Heart left ventricle (tissue), 16 donors: ENCODE measurements around the gene NOC2L. TPM values are rescaled to one million over a fixed set of nuclear protein-coding genes. Genes with fewer than 3 reads are reported as not detected.

Source experiments
- ATAC-seq, 4 donors: fragments of 200-7000 bp; cut with Tn5 transposase; one replicate each; pipeline ENCODE4 v1.9.1; 2020 to 2022; ENCODE audit warnings: moderate library complexity in 4 of 4, mild to moderate bottlenecking in 3 of 4, moderate number of reproducible peaks in 1 of 4
- DNase-seq, 5 donors: peaks; one replicate each; pipeline ENCODE4 v3.0.0-alpha.2; 2020
- H3K27ac ChIP-seq, 12 donors: fragments of 200-600 bp; sonication (generic) in 4 of 12; one replicate each; pipeline versions ENCODE4 v1.5.0 to v1.8.0; 2016 to 2022; ENCODE audit warnings: mild to moderate bottlenecking in 2 of 12
- H3K27me3 ChIP-seq, 9 donors: fragments of 200-600 bp; sonication (generic) in 2 of 9; one replicate each; pipeline versions ENCODE4 v1.5.1 to v1.8.0; 2016 to 2022; ENCODE audit warnings: mild to moderate bottlenecking in 3 of 9
- H3K36me3 ChIP-seq, 9 donors: fragments of 200-600 bp; sonication (generic) in 2 of 9; one replicate each; pipeline versions ENCODE4 v1.5.0 to v1.8.0; 2018 to 2022; ENCODE audit warnings: mild to moderate bottlenecking in 2 of 9
- H3K4me1 ChIP-seq, 12 donors: fragments of 200-600 bp; sonication (generic) in 4 of 12; one replicate each; pipeline versions ENCODE4 v1.5.0 to v1.8.0; 2016 to 2022; ENCODE audit warnings: mild to moderate bottlenecking in 3 of 12
- H3K4me3 ChIP-seq, 12 donors: fragments of 200-600 bp; sonication (generic) in 4 of 12; one replicate each; pipeline versions ENCODE4 v1.5.0 to v1.8.0; 2017 to 2022; ENCODE audit warnings: mild to moderate bottlenecking in 9 of 12, moderate library complexity in 4 of 12
- H3K9me3 ChIP-seq, 12 donors: fragments of 200-600 bp; sonication (generic) in 4 of 12; one replicate each; pipeline versions ENCODE4 v1.5.0 to v1.8.0; 2016 to 2022; ENCODE audit warnings: mild to moderate bottlenecking in 1 of 12
- CTCF ChIP-seq, 12 donors: fragments of 200-600 bp; sonication (generic) in 4 of 12; IDR thresholded peaks; one replicate each; pipeline versions ENCODE4 v1.5.0 to v1.8.0; 2018 to 2022; ENCODE audit warnings: antibody characterized with exemption in 12 of 12, mild to moderate bottlenecking in 5 of 12
- POLR2A ChIP-seq, 2 donors: fragments of 450-650 bp; IDR thresholded peaks; one replicate each; pipeline ENCODE4 v1.6.1; 2017; ENCODE audit warnings: antibody characterized with exemption in 2 of 2, mild to moderate bottlenecking in 2 of 2, moderate library complexity in 2 of 2
- WGBS, 4 donors: extraction: QIAGEN DNeasy Blood & Tissue Kit in 2 of 4; methylation state at CpG; one replicate each; pipeline versions ENCODE4 v1.1.5 to v1.1.7; 2013 to 2018; 5-methylcytosine and 5-hydroxymethylcytosine counted together
- intact Hi-C, 10 donors: fragments of 100-400 bp; cut with DNase I; formaldehyde crosslinking; loops; one replicate each; pipeline versions ENCODE4 v1.11.1 to v1.14.2; 2022
- polyA plus RNA-seq, 2 donors: library from polyadenylated mRNA; stranded (reverse); fragments of 200-250 nt; gene quantifications; one replicate each; pipeline ENCODE4 v1.2.3, GENCODE V29; 2013
- total RNA-seq, 9 donors: library from RNA; depleted of rRNA in 2 of 9; stranded (reverse); fragments of >200 nt in 2 of 9; fragmentation: NEBNext Ultra II Directional in 3 of 9; extraction: Animal tissue kit (Norgen Biotek cat#: 25700) in 3 of 9; gene quantifications; one replicate each; pipeline versions ENCODE4 v1.1.0 to v1.2.4, GENCODE V29; 2016 to 2023
- donor health status: ischemic (EF 13 %, LVEDD 7.1; RV severe dilation, severe dysfunction).
- donor health status: healthy with polysubstance abuse.
- donor health status: DM: no; HTN: yes; CAD: no.
- donor health status: DM: no; HTN: no; CAD: no.
- donor health status: ischemic (EF 25% LVEDD 6.9; RV normal size, moderate dysfunction).
- donor health status: ischemic (EF 25% LVEDD 5.7; RV mildly dilated, moderate dysfunction).
- donor health status: healthy.
- donor health status: DM: yes; HTN: yes; CAD: no.
- donor health status: ischemic (EF 35%, LVEDD 5.7; RV mildly dilated, moderate dysfunction).
- donor health status: nonischemic (EF 11% LVEDD 7.7; RV severe dilation, severe dysfunction).
- donor health status: DM: yes; HTN: yes; CAD: no.
- donor health status: PGD.
- donor health status: ischemic (EF 29% LVEDD 5.4; RV normal size, mild dysfunction).
- donor health status: nonischemic (EF 23%, LVEDD 6.1; RV moderate dilation, normal function).

NOC2L gene
- total and polyA plus RNA-seq, 11 donors, result 36.0 to 85.3 (median 44.0) TPM

DNA sequence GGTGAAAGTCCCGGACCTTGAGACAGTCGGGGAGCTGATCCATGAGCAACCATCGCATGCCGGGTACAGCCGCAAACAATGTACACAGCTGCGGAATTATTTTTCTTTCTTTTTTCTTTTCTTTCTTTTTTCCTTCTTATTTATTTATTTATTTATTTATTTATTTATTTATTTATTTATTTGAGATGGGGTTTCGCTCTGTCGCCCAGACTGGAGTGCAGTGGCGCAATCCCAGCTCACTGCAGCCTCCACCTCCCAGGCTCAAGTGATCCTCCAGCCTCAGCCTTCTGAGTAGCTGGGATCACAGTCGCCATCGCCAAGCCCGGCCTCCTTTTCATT is 25.4 kb upstream of the NOC2L start:
- H3K4me3 ChIP-seq, result peak overlapping the region in 6 of 12 donors; percentile 10 to 45 (median 28)
- DNase-seq (no peak), ATAC-seq (no peak)
- H3K36me3 ChIP-seq, result no peaks in the 10 kb centered on the region
- 51 to 61% (median 59%) methylated on average over 12 of the region's 12 CpGs for WGBS, 4 donors
- peaks cover 0 to 11% (median 0%) of the 10 kb centered on the region in 9 donors for H3K27me3 ChIP-seq
- peak overlapping the region in 1 of 12 donors; percentile 98 for H3K27ac ChIP-seq
- TF ChIP-seq POLR2A (IDR thresholded peaks at IDR 0.05) (no peak), CTCF (IDR thresholded peaks at IDR 0.05) (peak in 6 of 12 donors; percentile 4 to 46 (median 28))
- intact Hi-C loops, result loop anchor here in 7 of 10 donors (1.0 to 10.0 kb wide), 5 partner anchors 78 to 310 kb away; no protein-coding TSS in a partner anchor
- H3K9me3 ChIP-seq, result no peaks in the 10 kb centered on the region
- H3K4me1 ChIP-seq, result peaks cover 0 to 33% (median 2%) of the 10 kb centered on the region in 12 donors

DNA sequence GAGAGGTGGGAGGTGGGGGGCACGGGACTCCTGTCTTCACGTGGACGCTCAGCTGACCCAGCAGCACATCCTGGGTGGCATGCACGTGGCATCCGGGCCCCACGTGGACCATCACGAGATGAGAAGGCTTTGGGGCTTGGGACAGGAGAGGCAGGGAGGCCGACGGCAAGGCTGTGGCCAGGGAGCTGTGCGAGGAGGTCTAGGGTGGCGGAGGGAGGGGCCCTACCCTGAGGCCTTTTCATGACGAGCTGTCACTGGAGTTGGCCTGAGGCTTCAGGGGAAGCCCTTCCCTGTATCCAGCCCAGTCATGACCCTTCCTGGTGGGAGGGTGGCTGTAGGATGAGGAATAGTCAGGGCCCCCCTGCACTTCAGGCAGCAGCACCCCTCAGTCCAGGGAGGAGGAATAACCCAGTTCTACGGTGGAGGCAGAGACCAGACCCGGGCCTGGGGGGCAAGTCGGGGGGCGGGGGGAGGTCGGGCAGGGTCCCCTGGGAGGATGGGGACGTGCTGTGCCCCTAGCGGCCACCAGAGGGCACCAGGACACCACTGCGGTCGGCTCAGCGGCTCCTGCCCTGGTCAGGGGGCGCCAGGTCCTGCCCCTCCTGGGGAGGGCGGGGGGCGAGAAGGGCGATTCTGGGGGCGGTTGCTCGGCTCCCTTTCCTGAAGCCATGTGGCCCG is 24.9 kb upstream of the NOC2L start:
- H3K36me3 ChIP-seq, result peaks cover 0 to 1% (median 0%) of the 10 kb centered on the region in 9 donors
- H3K27me3 ChIP-seq, result peaks cover 0 to 12% (median 0%) of the 10 kb centered on the region in 9 donors
- ATAC-seq, result no peak
- intact Hi-C loops, result loop anchor here in 7 of 10 donors (1.0 to 10.0 kb wide), 6 partner anchors 17 to 311 kb away; partner anchors contain the start of gene HES4 (in 1 of the 7)
- 19 to 43% (median 27%) methylated on average over 14 to 29 of the region's 29 CpGs for WGBS, 4 donors
- peak overlapping the region in 3 of 12 donors; percentile 13 to 98 (median 19) for H3K27ac ChIP-seq
- H3K9me3 ChIP-seq, result no peaks in the 10 kb centered on the region
- DNase-seq, result peak; percentile 44 to 75 (median 60)
- peak overlapping the region in 6 of 12 donors; percentile 10 to 45 (median 28) for H3K4me3 ChIP-seq
- H3K4me1 ChIP-seq, result peaks cover 0 to 34% (median 2%) of the 10 kb centered on the region in 12 donors
- TF ChIP-seq POLR2A (IDR thresholded peaks at IDR 0.05) (no peak), CTCF (IDR thresholded peaks at IDR 0.05) (peak; percentile 87 to 98 (median 92))

DNA sequence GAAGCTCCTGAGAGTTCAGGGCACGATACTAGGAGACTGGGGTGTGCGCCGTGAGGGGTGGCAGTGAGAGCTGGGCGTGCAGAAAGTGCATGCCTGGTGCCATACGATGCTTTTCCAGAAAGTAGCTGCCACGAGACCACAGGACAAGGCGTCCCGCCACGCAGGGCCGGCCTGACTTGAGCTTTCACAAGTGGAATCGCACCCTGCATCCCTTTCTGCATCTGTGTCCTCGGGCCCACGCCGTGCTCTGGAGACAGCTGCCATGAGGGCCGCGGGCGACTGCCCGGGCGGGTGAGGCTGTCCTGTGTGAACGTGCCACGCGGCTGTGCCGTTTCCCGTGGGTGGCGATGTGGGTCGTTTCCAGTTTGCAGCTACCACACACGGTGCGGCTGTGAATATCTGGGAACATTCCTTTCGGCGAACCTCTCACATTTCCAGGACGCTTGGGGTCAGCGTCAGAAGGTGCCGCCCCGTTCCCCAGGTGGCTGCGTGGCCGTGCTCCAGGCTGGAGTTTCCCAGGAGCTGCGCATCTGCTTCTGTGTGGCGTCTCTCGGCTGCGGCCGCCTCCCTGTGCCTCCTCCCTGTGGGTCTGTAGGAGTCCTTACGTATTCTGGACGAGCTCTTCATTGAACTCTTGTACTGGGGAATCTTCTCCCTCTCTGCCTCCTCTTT is 23.8 kb upstream of the NOC2L start:
- H3K4me1 ChIP-seq, result peaks cover 0 to 34% (median 4%) of the 10 kb centered on the region in 12 donors
- DNase-seq, result peak in 4 of 5 donors; percentile 22 to 69 (median 42)
- H3K9me3 ChIP-seq, result no peaks in the 10 kb centered on the region
- peaks cover 0 to 4% (median 0%) of the 10 kb centered on the region in 9 donors for H3K36me3 ChIP-seq
- ATAC-seq, result no peak
- H3K27me3 ChIP-seq, result peaks cover 0 to 12% (median 0%) of the 10 kb centered on the region in 9 donors
- TF ChIP-seq POLR2A (IDR thresholded peaks at IDR 0.05) (no peak), CTCF (IDR thresholded peaks at IDR 0.05) (no peak)
- WGBS, 4 donors, result 83 to 86% (median 85%) methylated on average over 41 to 43 of the region's 43 CpGs
- peak overlapping the region; percentile 79 to 100 (median 98) for H3K27ac ChIP-seq
- intact Hi-C loops, result loop anchor here in 3 of 10 donors (2.0 to 10.0 kb wide), 3 partner anchors 18 to 312 kb away; partner anchors contain the start of gene HES4 (in 1 of the 3)
- peak overlapping the region in 8 of 12 donors; percentile 0 to 67 (median 58) for H3K4me3 ChIP-seq
